PC-3 (cell line): ENCODE measurements around the gene SLC2A9. TPM values are rescaled to one million over a fixed set of nuclear protein-coding genes. Genes with fewer than 3 reads are reported as not detected.

ENCODE experiments used
- ATAC-seq: fragments of 200-7000 bp; cut with Tn5 transposase; 2 replicates; pipeline ENCODE4 v1.9.1; 2020; ENCODE audit warnings: mild to moderate bottlenecking, moderate library complexity
- BruUV-seq: library from RNA; stranded (reverse); fragments of 400-500 nt; replicated peaks from 2 replicates; lab custom pipeline; 2021; lab: Mats Ljungman, UMichigan
- CTCF ChIA-PET: fragments of 300-600 bp; sonication (Branson Sonifier 250); formaldehyde crosslinking; loops from one replicate; lab custom pipeline; 2022; ENCODE audit warnings: antibody characterized with exemption; lab: Charles Lee
- POLR2A ChIA-PET: fragments of 300-600 bp; sonication (Branson Sonifier 250); formaldehyde crosslinking; loops from one replicate; lab custom pipeline; 2022; ENCODE audit warnings: antibody characterized with exemption; ENCODE audit not compliant: unreplicated experiment; lab: Charles Lee
- DNase-seq: peaks from one replicate; pipeline ENCODE4 v3.0.0-alpha.2; 2015
- H2AFZ ChIP-seq: fragments of 300-600 bp; sonication (generic); 2 replicates; pipeline ENCODE4 v1.6.0; 2016; ENCODE audit warnings: antibody characterized with exemption, low read length
- H3F3A ChIP-seq: fragments of 300-600 bp; sonication (generic); one replicate; pipeline ENCODE4 v1.6.0; 2017; ENCODE audit warnings: antibody characterized with exemption, low read length, control low read depth, mild to moderate bottlenecking; ENCODE audit not compliant: unreplicated experiment
- H3K27ac ChIP-seq: fragments of 300-600 bp; sonication (generic); 2 replicates; pipeline ENCODE4 v1.5.1; 2016; ENCODE audit warnings: mild to moderate bottlenecking, low read length
- H3K27me3 ChIP-seq: fragments of 300-600 bp; sonication (generic); 2 replicates; pipeline ENCODE4 v1.6.1; 2016; ENCODE audit warnings: low read length, mixed read lengths
- H3K36me3 ChIP-seq: fragments of 300-600 bp; sonication (generic); 2 replicates; pipeline ENCODE4 v1.6.1; 2016; ENCODE audit warnings: low read depth, mixed run types, low read length, mixed read lengths
- H3K4me1 ChIP-seq: fragments of 300-600 bp; sonication (generic); 2 replicates; pipeline ENCODE4 v1.5.1; 2016; ENCODE audit warnings: low read length; ENCODE audit not compliant: insufficient read depth
- H3K4me2 ChIP-seq: fragments of 300-600 bp; sonication (generic); 2 replicates; pipeline ENCODE4 v1.6.0; 2016; ENCODE audit warnings: low read length
- H3K4me3 ChIP-seq: fragments of 300-600 bp; sonication (generic); 2 replicates; pipeline ENCODE4 v1.5.1; 2016; ENCODE audit warnings: mild to moderate bottlenecking, low read length, mixed read lengths
- H3K79me2 ChIP-seq: fragments of 300-600 bp; sonication (generic); 2 replicates; pipeline ENCODE4 v1.6.1; 2017; ENCODE audit warnings: low read length, mixed read lengths
- H3K9ac ChIP-seq: fragments of 300-600 bp; sonication (generic); 2 replicates; pipeline ENCODE4 v1.6.0; 2016; ENCODE audit warnings: mild to moderate bottlenecking, low read length
- H3K9me2 ChIP-seq: fragments of 300-600 bp; sonication (generic); replicated peaks from 2 replicates; pipeline ENCODE4 v1.6.1; 2016; ENCODE audit warnings: mixed run types, low read length, mixed read lengths
- H3K9me3 ChIP-seq: fragments of 300-600 bp; sonication (generic); 2 replicates; pipeline ENCODE4 v1.6.1; 2016; ENCODE audit warnings: low read length, mixed read lengths
- H4K20me1 ChIP-seq: fragments of 300-600 bp; sonication (generic); 2 replicates; pipeline ENCODE4 v1.6.1; 2016; ENCODE audit warnings: low read length, mixed read lengths
- EZH2 ChIP-seq: fragments of 300-600 bp; sonication (generic); IDR thresholded peaks from one replicate; pipeline ENCODE4 v1.6.1; 2017; ENCODE audit warnings: antibody characterized with exemption, mild to moderate bottlenecking, low read length; ENCODE audit not compliant: unreplicated experiment
- EZH2phosphoT487 ChIP-seq: fragments of 300-600 bp; sonication (generic); IDR thresholded peaks from 2 replicates; pipeline ENCODE4 v1.6.1; 2018; ENCODE audit warnings: mild to moderate bottlenecking, antibody characterized with exemption, low read length, borderline replicate concordance
- intact Hi-C: fragments of 100-400 bp; cut with micrococcal nuclease; formaldehyde crosslinking; loops from 2 replicates; pipeline ENCODE4 v1.9.0; 2023
- total RNA-seq: library from RNA; depleted of rRNA; stranded (reverse); fragments of >200 nt; gene quantifications from 2 replicates; pipeline ENCODE4 v1.2.3, GENCODE V29; 2014
- TF ChIP-seq, protein P1 (sequence below): fragments of 300-600 bp; sonication (generic); conservative IDR thresholded peaks from 2 replicates; pipeline ENCODE4 v1.5.1; 2017; ENCODE audit warnings: antibody characterized with exemption, low read depth, mild to moderate bottlenecking, low read length

Gene SLC2A9
- total RNA-seq, 1 experiment from 2014 or later = 0.11 TPM

DNA sequence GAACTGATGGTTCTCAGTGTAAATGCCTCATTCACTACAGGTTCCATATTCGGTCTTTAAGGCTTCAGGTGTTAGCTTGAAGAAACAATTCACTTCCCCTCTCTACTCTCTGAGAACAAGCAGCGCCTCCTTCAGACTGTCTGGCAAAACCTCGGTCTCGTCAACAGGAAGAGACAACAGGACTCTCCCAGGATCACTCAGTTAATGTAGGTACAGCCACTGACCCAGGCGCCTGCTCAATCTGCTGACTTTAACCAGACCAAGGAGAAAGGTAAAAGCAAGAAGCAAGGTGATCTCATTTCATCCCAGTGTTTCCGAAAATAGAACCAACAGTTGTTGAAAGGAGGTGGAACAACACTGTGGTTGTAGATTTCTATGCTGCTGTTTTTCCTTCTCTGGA lies 102.2 kb downstream of the SLC2A9 start:
- intact Hi-C loops = no loop called here
- no peaks in the 10 kb centered on the region for H3K9me2 ChIP-seq
- no peaks in the 10 kb centered on the region for H3K36me3 ChIP-seq
- H3K4me2 ChIP-seq = no peak overlapping the region
- no peaks in the 10 kb centered on the region for H3F3A ChIP-seq
- ATAC-seq (no peak), DNase-seq (no peak)
- no peaks in the 10 kb centered on the region for H3K4me1 ChIP-seq
- no peak overlapping the region for H3K27ac ChIP-seq
- TF ChIP-seq EZH2 (no peak), EZH2phosphoT487 (no peak)
- TF ChIP-seq, protein P1, sequence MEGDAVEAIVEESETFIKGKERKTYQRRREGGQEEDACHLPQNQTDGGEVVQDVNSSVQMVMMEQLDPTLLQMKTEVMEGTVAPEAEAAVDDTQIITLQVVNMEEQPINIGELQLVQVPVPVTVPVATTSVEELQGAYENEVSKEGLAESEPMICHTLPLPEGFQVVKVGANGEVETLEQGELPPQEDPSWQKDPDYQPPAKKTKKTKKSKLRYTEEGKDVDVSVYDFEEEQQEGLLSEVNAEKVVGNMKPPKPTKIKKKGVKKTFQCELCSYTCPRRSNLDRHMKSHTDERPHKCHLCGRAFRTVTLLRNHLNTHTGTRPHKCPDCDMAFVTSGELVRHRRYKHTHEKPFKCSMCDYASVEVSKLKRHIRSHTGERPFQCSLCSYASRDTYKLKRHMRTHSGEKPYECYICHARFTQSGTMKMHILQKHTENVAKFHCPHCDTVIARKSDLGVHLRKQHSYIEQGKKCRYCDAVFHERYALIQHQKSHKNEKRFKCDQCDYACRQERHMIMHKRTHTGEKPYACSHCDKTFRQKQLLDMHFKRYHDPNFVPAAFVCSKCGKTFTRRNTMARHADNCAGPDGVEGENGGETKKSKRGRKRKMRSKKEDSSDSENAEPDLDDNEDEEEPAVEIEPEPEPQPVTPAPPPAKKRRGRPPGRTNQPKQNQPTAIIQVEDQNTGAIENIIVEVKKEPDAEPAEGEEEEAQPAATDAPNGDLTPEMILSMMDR = no peak
- no peaks in the 10 kb centered on the region for H3K27me3 ChIP-seq
- H4K20me1 ChIP-seq = no peaks in the 10 kb centered on the region
- no peak overlapping the region for H2AFZ ChIP-seq
- no peaks in the 10 kb centered on the region for H3K9me3 ChIP-seq
- BruUV-seq = no TSS peak
- ChIA-PET POLR2A (no interaction called here), CTCF (no interaction called here)
- no peak overlapping the region for H3K9ac ChIP-seq
- no peak overlapping the region for H3K4me3 ChIP-seq
- H3K79me2 ChIP-seq = no peaks in the 10 kb centered on the region

DNA sequence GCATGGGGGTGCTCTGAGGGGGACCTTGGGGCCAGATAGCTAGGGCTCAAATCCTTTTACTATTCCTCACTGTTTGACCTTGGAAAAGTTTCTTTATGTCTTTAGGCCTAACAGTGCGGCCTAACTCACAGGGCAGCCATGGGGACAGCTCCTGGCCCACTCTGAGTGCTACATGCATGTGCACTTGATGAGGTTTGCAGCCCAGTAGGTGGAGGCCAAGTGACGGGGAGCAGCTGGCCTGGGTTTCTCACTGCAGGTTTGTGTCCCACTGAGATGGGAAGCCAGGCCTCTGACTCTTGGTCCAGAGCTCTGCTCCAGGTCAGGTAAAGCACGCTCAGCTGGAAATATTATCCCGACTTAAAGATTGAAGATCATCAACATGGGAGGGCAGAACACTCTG lies 102.8 kb downstream of the SLC2A9 start:
- no TSS peak for BruUV-seq
- Histone ChIP-seq H4K20me1 (no peaks in the 10 kb centered on the region), H3K4me1 (no peaks in the 10 kb centered on the region), H3K27ac (no peak overlapping the region), H3F3A (no peaks in the 10 kb centered on the region), H3K9me3 (no peaks in the 10 kb centered on the region), H3K4me2 (no peak overlapping the region), H3K9ac (no peak overlapping the region), H3K4me3 (no peak overlapping the region), H3K79me2 (no peaks in the 10 kb centered on the region), H2AFZ (no peak overlapping the region), H3K27me3 (no peaks in the 10 kb centered on the region), H3K9me2 (no peaks in the 10 kb centered on the region), H3K36me3 (no peaks in the 10 kb centered on the region)
- no peak for TF ChIP-seq EZH2
- TF ChIP-seq EZH2phosphoT487 = no peak
- TF ChIP-seq, protein P1 = no peak
- ChIA-PET POLR2A (no interaction called here), CTCF (no interaction called here)
- ATAC-seq (no peak), DNase-seq (no peak)
- intact Hi-C loops = no loop called here

DNA sequence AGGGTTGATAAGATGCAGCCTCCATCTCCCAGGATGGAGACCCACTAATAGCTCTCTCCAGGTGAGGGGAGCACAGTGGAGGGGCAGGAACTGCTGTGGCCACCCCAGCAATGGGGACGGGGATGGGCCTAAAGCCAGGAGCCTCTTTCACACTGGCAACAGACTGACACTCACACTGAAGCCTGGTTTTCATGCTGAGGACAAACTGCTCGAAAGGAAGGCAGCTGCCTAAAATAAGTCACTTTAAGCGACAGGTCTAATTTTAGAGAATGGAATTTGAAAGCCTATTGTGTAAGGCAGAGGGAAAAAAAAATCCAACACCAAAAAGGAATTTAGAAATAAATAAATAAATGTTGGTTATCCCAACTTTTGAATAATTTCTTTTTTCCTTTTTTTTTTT lies 104.4 kb downstream of the SLC2A9 start:
- H4K20me1 ChIP-seq = no peaks in the 10 kb centered on the region
- no peaks in the 10 kb centered on the region for H3K27me3 ChIP-seq
- no peaks in the 10 kb centered on the region for H3K9me3 ChIP-seq
- ChIA-PET POLR2A (no interaction called here), CTCF (no interaction called here)
- DNase-seq (no peak), ATAC-seq (no peak)
- H3K36me3 ChIP-seq = no peaks in the 10 kb centered on the region
- intact Hi-C loops = no loop called here
- H3K9ac ChIP-seq = no peak overlapping the region
- H3K79me2 ChIP-seq = no peaks in the 10 kb centered on the region
- no peaks in the 10 kb centered on the region for H3F3A ChIP-seq
- no TSS peak for BruUV-seq
- H3K4me2 ChIP-seq = no peak overlapping the region
- no peaks in the 10 kb centered on the region for H3K4me1 ChIP-seq
- no peak overlapping the region for H2AFZ ChIP-seq
- H3K27ac ChIP-seq = no peak overlapping the region
- TF ChIP-seq EZH2 (no peak), EZH2phosphoT487 (no peak)
- TF ChIP-seq, protein P1 = no peak
- no peak overlapping the region for H3K4me3 ChIP-seq
- no peaks in the 10 kb centered on the region for H3K9me2 ChIP-seq
